Central memory CD4-positive, alpha-beta T cell (primary cell): ENCODE data around the gene LDLRAD2.
"Not testable (repeated sequence)": the region's sequence is repeated elsewhere in the genome, so short reads cannot be mapped to it uniquely, and the experiment has no call there.

Experiments
- DNase-seq: peaks from one replicate; pipeline ENCODE4 v3.0.0; 2022

The LDLRAD2 gene

GRCh38 chr1:21783679-21784603 lies 28.1 kb upstream of the LDLRAD2 start:
- DNase-seq = no peak

- not testable (repeated sequence) for DNase-seq
Measured at GRCh38 chr1:21785764-21786163, 26.3 kb upstream of the LDLRAD2 start.

- no peak for DNase-seq
Measured at GRCh38 chr1:21786640-21787039, 25.4 kb upstream of the LDLRAD2 start.

- no peak for DNase-seq
Measured at GRCh38 chr1:21793104-21793503, 19.0 kb upstream of the LDLRAD2 start.

- no peak for DNase-seq
Measured at GRCh38 chr1:21794656-21795055, 17.4 kb upstream of the LDLRAD2 start.

- no peak for DNase-seq
Measured at GRCh38 chr1:21795075-21795474, 17.0 kb upstream of the LDLRAD2 start.

- no peak for DNase-seq
Measured at GRCh38 chr1:21799730-21800129, 12.3 kb upstream of the LDLRAD2 start.

- no peak for DNase-seq
Measured at GRCh38 chr1:21801100-21801499, 11.0 kb upstream of the LDLRAD2 start.

- no peak for DNase-seq
Measured at GRCh38 chr1:21804536-21804935, 7.5 kb upstream of the LDLRAD2 start.

- DNase-seq = no peak
Measured at GRCh38 chr1:21813542-21813941, 1.5 kb downstream of the LDLRAD2 start.

- no peak for DNase-seq
Measured at GRCh38 chr1:21814241-21814918, 2.3 kb downstream of the LDLRAD2 start.

- no peak for DNase-seq
Measured at GRCh38 chr1:21814981-21815582, 3.0 kb downstream of the LDLRAD2 start.

GRCh38 chr1:21815724-21816321 lies 3.8 kb downstream of the LDLRAD2 start:
- DNase-seq = no peak

GRCh38 chr1:21816602-21817302 lies 4.7 kb downstream of the LDLRAD2 start:
- DNase-seq = no peak

- DNase-seq = peak; percentile 29
Measured at GRCh38 chr1:21818656-21819055, 6.6 kb downstream of the LDLRAD2 start.

GRCh38 chr1:21820597-21821232 lies 8.7 kb downstream of the LDLRAD2 start:
- DNase-seq = no peak

- no peak for DNase-seq
Measured at GRCh38 chr1:21821385-21822019, 9.4 kb downstream of the LDLRAD2 start.

GRCh38 chr1:21822349-21822748 lies 10.3 kb downstream of the LDLRAD2 start:
- DNase-seq = no peak

- DNase-seq = no peak
Measured at GRCh38 chr1:21823206-21823979, 11.3 kb downstream of the LDLRAD2 start.

GRCh38 chr1:21823980-21824702 lies 12.1 kb downstream of the LDLRAD2 start:
- DNase-seq = no peak
